H1 (cell line): ENCODE results near the gene MAFB.

Experiments
- CHD2 ChIP-seq: IDR thresholded peaks from 2 replicates; pipeline ENCODE4 v1.6.1; 2012; ENCODE audit warnings: low read length, improper control_type of control experiment
- CTCF ChIP-seq, 3 experiments: IDR thresholded peaks; 1 replicate in 2 of 3; 2 replicates in 1 of 3; pipeline versions ENCODE4 v1.5.1 to v1.6.1; 2011; ENCODE audit warnings: low read length in 3 of 3, mild to moderate bottlenecking in 3 of 3, inconsistent platforms in 2 of 3, low read depth in 1 of 3, moderate library complexity in 1 of 3; ENCODE audit not compliant: insufficient read depth in 1 of 3; ENCODE audit errors: control extremely low read depth in 1 of 3
- EZH2 ChIP-seq: fragments of 200-600 bp; sonication (generic); IDR thresholded peaks from 2 replicates; pipeline ENCODE4 v1.7.1; 2012; ENCODE audit warnings: low read depth, mild to moderate bottlenecking, moderate library complexity, low read length, inconsistent platforms; ENCODE audit not compliant: severe bottlenecking
- FOSL1 ChIP-seq: IDR thresholded peaks from 2 replicates; pipeline ENCODE4 v1.6.1; 2011; ENCODE audit warnings: mild to moderate bottlenecking, low read depth, low read length, moderate library complexity; ENCODE audit not compliant: insufficient read depth
- GTF2F1 ChIP-seq: IDR thresholded peaks from 2 replicates; pipeline ENCODE4 v1.6.1; 2012; ENCODE audit warnings: low read depth, low read length, improper control_type of control experiment, borderline replicate concordance
- JUND ChIP-seq: IDR thresholded peaks from 2 replicates; pipeline ENCODE4 v1.6.1; 2011; ENCODE audit warnings: mild to moderate bottlenecking, improper control_type of control experiment, low read length
- MAX ChIP-seq: IDR thresholded peaks from 2 replicates; pipeline ENCODE4 v1.6.1; 2012; ENCODE audit warnings: inconsistent platforms
- POLR2A ChIP-seq, 2 experiments: IDR thresholded peaks; 1 replicate in 1 of 2; 2 replicates in 1 of 2; pipeline ENCODE4 v1.6.1; 2011; ENCODE audit warnings: low read depth in 2 of 2, low read length in 2 of 2, mild to moderate bottlenecking in 2 of 2; ENCODE audit errors: control extremely low read depth in 1 of 2
- POLR2AphosphoS5 ChIP-seq: IDR thresholded peaks from 2 replicates; pipeline ENCODE4 v1.6.1; 2011; ENCODE audit warnings: low read depth, low read length
- SIN3A ChIP-seq, 2 experiments: IDR thresholded peaks in 1 of 2; conservative IDR thresholded peaks in 1 of 2; 2 replicates each; pipeline ENCODE4 v1.6.1; 2011 to 2012; ENCODE audit warnings: low read length in 2 of 2, improper control_type of control experiment in 1 of 2, low read depth in 1 of 2, mild to moderate bottlenecking in 1 of 2
- SP1 ChIP-seq: IDR thresholded peaks from 2 replicates; pipeline ENCODE4 v1.6.1; 2011; ENCODE audit warnings: low read depth, low read length
- USF2 ChIP-seq: IDR thresholded peaks from 2 replicates; pipeline ENCODE4 v1.6.1; 2011; ENCODE audit warnings: low read length, improper control_type of control experiment
- YY1 ChIP-seq: IDR thresholded peaks from 2 replicates; pipeline ENCODE4 v1.6.1; 2011; ENCODE audit warnings: low read depth, mild to moderate bottlenecking, low read length
- ZNF274 ChIP-seq: IDR thresholded peaks from 2 replicates; pipeline ENCODE4 v1.7.0; 2012; ENCODE audit warnings: low read length, borderline replicate concordance; ENCODE audit errors: extremely low read depth

GRCh38 chr20:40689943-40690835 is 1.2 kb upstream of the MAFB start:
- peak; percentile 79 to 88 (median 84) for TF ChIP-seq CTCF (IDR thresholded peaks at IDR 0.05; ENCODE audit: control extremely low read depth in 1 of 3, insufficient read depth in 1 of 3, low read depth in 1 of 3, low read length in 3 of 3)
- no peak for TF ChIP-seq SP1
- no peak for TF ChIP-seq ZNF274
- TF ChIP-seq POLR2AphosphoS5: no peak
- TF ChIP-seq GTF2F1: no peak
- TF ChIP-seq MAX: no peak
- TF ChIP-seq POLR2A (IDR thresholded peaks at IDR 0.05; ENCODE audit: control extremely low read depth in 1 of 2, low read depth in 2 of 2, low read length in 2 of 2): no peak
- no peak for TF ChIP-seq CHD2
- TF ChIP-seq SIN3A (conservative IDR thresholded peaks at IDR 0.05 in 1 of 2, IDR thresholded peaks at IDR 0.05 in 1 of 2; ENCODE audit: low read depth in 1 of 2, low read length in 2 of 2): no peak
- TF ChIP-seq EZH2: peak; percentile 58
- no peak for TF ChIP-seq USF2
- no peak for TF ChIP-seq JUND
- peak; percentile 9; the same call in 1 of the 2 replicates for TF ChIP-seq YY1
- TF ChIP-seq FOSL1: no peak
